NB4 (cell line): ENCODE measurements around the gene HTT.
"Not testable (repeated sequence)": the region's sequence is repeated elsewhere in the genome, so short reads cannot be mapped to it uniquely, and the experiment has no call there.

ENCODE experiments used
- DNase-seq: peaks from one replicate; pipeline ENCODE4 v3.0.0; 2010; ENCODE audit warnings: low read depth
- H3K4me3 ChIP-seq: one replicate; pipeline ENCODE4 v1.5.1; 2011; ENCODE audit warnings: mild to moderate bottlenecking, low read depth, low read length, moderate library complexity
- CTCF ChIP-seq: IDR thresholded peaks from one replicate; pipeline ENCODE4 v1.5.1; 2012; ENCODE audit warnings: low read depth, low read length
- MAX ChIP-seq: IDR thresholded peaks from 2 replicates; pipeline ENCODE4 v1.6.1; 2011; ENCODE audit warnings: low read depth, low read length
- MYC ChIP-seq: IDR thresholded peaks from 2 replicates; pipeline ENCODE4 v1.6.1; 2011; ENCODE audit warnings: low read depth, low read length
- POLR2A ChIP-seq: IDR thresholded peaks from 2 replicates; pipeline ENCODE4 v1.6.1; 2011; ENCODE audit warnings: mild to moderate bottlenecking; ENCODE audit not compliant: insufficient read length; ENCODE audit errors: extremely low read depth

Gene HTT

GRCh38 chr4:3085948-3086670, 11.6 kb downstream of the HTT start:
- TF ChIP-seq CTCF (no peak), POLR2A (no peak), MAX (no peak), MYC (no peak)
- H3K4me3 ChIP-seq, result no peak overlapping the region
- DNase-seq, result no peak

GRCh38 chr4:3087115-3087797, 12.8 kb downstream of the HTT start:
- DNase-seq, result no peak
- TF ChIP-seq MAX (no peak), CTCF (no peak), POLR2A (no peak), MYC (no peak)
- H3K4me3 ChIP-seq, result no peak overlapping the region

- TF ChIP-seq MYC (no peak), POLR2A (no peak), CTCF (no peak), MAX (no peak)
- no peak overlapping the region for H3K4me3 ChIP-seq
- no peak for DNase-seq
Measured at GRCh38 chr4:3091464-3091863, 17.0 kb downstream of the HTT start.

GRCh38 chr4:3094701-3095100, 20.2 kb downstream of the HTT start:
- DNase-seq, H3K4me3 ChIP-seq: not testable (repeated sequence)

- no peak overlapping the region for H3K4me3 ChIP-seq
- no peak for DNase-seq
Measured at GRCh38 chr4:3096202-3096601, 21.7 kb downstream of the HTT start.

GRCh38 chr4:3098346-3098745, 23.9 kb downstream of the HTT start:
- H3K4me3 ChIP-seq, result no peak overlapping the region
- TF ChIP-seq CTCF (no peak), MYC (no peak), MAX (no peak), POLR2A (no peak)
- no peak for DNase-seq

More at GRCh38 chr4:3096202-3096601, 21.7 kb downstream of the HTT start:
- TF ChIP-seq MAX, result no peak
- TF ChIP-seq CTCF, result no peak
- TF ChIP-seq POLR2A, result no peak
- TF ChIP-seq MYC, result no peak
